Measurements from ENCODE around the gene CRKL.
"Not testable (repeated sequence)": the region's sequence is repeated elsewhere in the genome, so short reads cannot be mapped to it uniquely, and the experiment has no call there.

Gene CRKL

GRCh38 chr22:20901093-20902033 is 15.8 kb upstream of the CRKL start:
- DNase-seq (ENCODE audit: low read depth in 3 of 3), result not testable (repeated sequence)

- DNase-seq (ENCODE audit: low read depth in 3 of 3), result no peak
These were observed 14.1 kb upstream of the CRKL start for GRCh38 chr22:20903093-20903492.

- no peak for DNase-seq (ENCODE audit: low read depth in 3 of 3)
These were observed 12.9 kb upstream of the CRKL start for GRCh38 chr22:20904008-20904979.

- no peak for DNase-seq (ENCODE audit: low read depth in 3 of 3)
These were observed 12.2 kb upstream of the CRKL start for GRCh38 chr22:20904980-20905355.

GRCh38 chr22:20905415-20906386 is 11.5 kb upstream of the CRKL start:
- no peak for DNase-seq (ENCODE audit: low read depth in 3 of 3)

GRCh38 chr22:20906387-20906767 is 10.8 kb upstream of the CRKL start:
- no peak for DNase-seq (ENCODE audit: low read depth in 3 of 3)

GRCh38 chr22:20908717-20909116 is 8.5 kb upstream of the CRKL start:
- not testable (repeated sequence) for DNase-seq (ENCODE audit: low read depth in 3 of 3)

GRCh38 chr22:20909543-20910303 is 7.5 kb upstream of the CRKL start:
- no peak for DNase-seq (ENCODE audit: low read depth in 3 of 3)

- no peak for DNase-seq (ENCODE audit: low read depth in 3 of 3)
These were observed 4.7 kb upstream of the CRKL start for GRCh38 chr22:20912494-20912893.

GRCh38 chr22:20918663-20919218 is 1.5 kb downstream of the CRKL start:
- no peak for DNase-seq (ENCODE audit: low read depth in 3 of 3)

- DNase-seq (ENCODE audit: low read depth in 3 of 3), result no peak
These were observed 2.5 kb downstream of the CRKL start for GRCh38 chr22:20919718-20920117.

- DNase-seq (ENCODE audit: low read depth in 3 of 3), result no peak
These were observed 3.6 kb downstream of the CRKL start for GRCh38 chr22:20920881-20921203.

GRCh38 chr22:20922141-20922751 is 5.0 kb downstream of the CRKL start:
- DNase-seq (ENCODE audit: low read depth in 3 of 3), result no peak

- DNase-seq (ENCODE audit: low read depth in 3 of 3), result no peak
These were observed 9.0 kb downstream of the CRKL start for GRCh38 chr22:20926243-20926642.

GRCh38 chr22:20927940-20928572 is 10.8 kb downstream of the CRKL start:
- DNase-seq (ENCODE audit: low read depth in 3 of 3), result no peak

GRCh38 chr22:20928573-20928967 is 11.4 kb downstream of the CRKL start:
- DNase-seq (ENCODE audit: low read depth in 3 of 3), result no peak

- DNase-seq (ENCODE audit: low read depth in 3 of 3), result no peak
These were observed 12.8 kb downstream of the CRKL start for GRCh38 chr22:20930004-20930403.

- not testable (repeated sequence) for DNase-seq (ENCODE audit: low read depth in 3 of 3)
These were observed 13.2 kb downstream of the CRKL start for GRCh38 chr22:20930435-20930834.

GRCh38 chr22:20931126-20931654 is 14.0 kb downstream of the CRKL start:
- no peak for DNase-seq (ENCODE audit: low read depth in 3 of 3)
